Suprapubic skin (tissue), 4 donors: ENCODE results near the gene ICOS. TPM values are rescaled to one million over a fixed set of nuclear protein-coding genes. Genes with fewer than 3 reads are reported as not detected.

Experiments
- DNase-seq, 2 donors: peaks; one replicate each; pipeline ENCODE4 v3.0.0-alpha.2; 2019; ENCODE audit warnings: low spot score in 2 of 2
- H3K27ac ChIP-seq: fragments of 200-600 bp; sonication (generic); one replicate; pipeline ENCODE4 v1.5.1; 2019
- H3K27me3 ChIP-seq: fragments of 200-600 bp; sonication (generic); one replicate; pipeline ENCODE4 v1.5.1; 2019
- H3K36me3 ChIP-seq: fragments of 200-600 bp; sonication (generic); one replicate; pipeline ENCODE4 v1.5.1; 2019
- H3K4me1 ChIP-seq: fragments of 200-600 bp; sonication (generic); one replicate; pipeline ENCODE4 v1.5.1; 2019
- H3K4me3 ChIP-seq: fragments of 200-600 bp; sonication (generic); one replicate; pipeline ENCODE4 v1.5.1; 2019; ENCODE audit warnings: mild to moderate bottlenecking
- H3K9me3 ChIP-seq: fragments of 200-600 bp; sonication (generic); one replicate; pipeline ENCODE4 v1.5.1; 2019
- CTCF ChIP-seq, 2 donors: fragments of 200-600 bp in 1 of 2; fragments of 450-650 bp in 1 of 2; sonication (generic) in 1 of 2; IDR thresholded peaks; one replicate each; pipeline ENCODE4 v1.5.1; 2016 to 2019; ENCODE audit warnings: antibody characterized with exemption in 2 of 2, mild to moderate bottlenecking in 1 of 2, moderate library complexity in 1 of 2
- EP300 ChIP-seq: sonication (generic); formaldehyde crosslinking; IDR thresholded peaks from one replicate; pipeline ENCODE4 v1.6.1; 2017; ENCODE audit warnings: antibody characterized with exemption
- POLR2A ChIP-seq, 2 donors: fragments of 450-650 bp; IDR thresholded peaks; one replicate each; pipeline ENCODE4 v1.6.1; 2017; ENCODE audit warnings: antibody characterized with exemption in 2 of 2, mild to moderate bottlenecking in 2 of 2, moderate library complexity in 2 of 2
- POLR2AphosphoS5 ChIP-seq, 3 donors: sonication (generic); formaldehyde crosslinking; IDR thresholded peaks; one replicate each; pipeline ENCODE4 v1.6.1; 2017; ENCODE audit warnings: antibody characterized with exemption in 3 of 3
- WGBS: methylation state at CpG from one replicate; pipeline ENCODE4 v1.1.5; 2018; 5-methylcytosine and 5-hydroxymethylcytosine counted together
- total RNA-seq, 4 donors: library from RNA; depleted of rRNA; stranded (reverse); fragments of >200 nt; gene quantifications; one replicate each; pipeline ENCODE4 v1.1.0, GENCODE V29; 2016

ICOS gene
- total RNA-seq, 4 donors from 2014 or later = 0.47 TPM; not detected in 3

GRCh38 chr2:203891474-203891873, 45.1 kb upstream of the ICOS start:
- no peaks in the 10 kb centered on the region for H3K27me3 ChIP-seq
- H3K4me3 ChIP-seq = no peak overlapping the region
- 86% methylated on average over 2 of the region's 2 CpGs for WGBS
- no peak for TF ChIP-seq POLR2A (IDR thresholded peaks at IDR 0.05)
- TF ChIP-seq POLR2AphosphoS5 (IDR thresholded peaks at IDR 0.05) = peak in 1 of 3 donors; percentile 30
- no peak for DNase-seq
- H3K36me3 ChIP-seq = no peaks in the 10 kb centered on the region
- H3K27ac ChIP-seq = no peak overlapping the region
- no peaks in the 10 kb centered on the region for H3K4me1 ChIP-seq
- H3K9me3 ChIP-seq = no peaks in the 10 kb centered on the region

DNA sequence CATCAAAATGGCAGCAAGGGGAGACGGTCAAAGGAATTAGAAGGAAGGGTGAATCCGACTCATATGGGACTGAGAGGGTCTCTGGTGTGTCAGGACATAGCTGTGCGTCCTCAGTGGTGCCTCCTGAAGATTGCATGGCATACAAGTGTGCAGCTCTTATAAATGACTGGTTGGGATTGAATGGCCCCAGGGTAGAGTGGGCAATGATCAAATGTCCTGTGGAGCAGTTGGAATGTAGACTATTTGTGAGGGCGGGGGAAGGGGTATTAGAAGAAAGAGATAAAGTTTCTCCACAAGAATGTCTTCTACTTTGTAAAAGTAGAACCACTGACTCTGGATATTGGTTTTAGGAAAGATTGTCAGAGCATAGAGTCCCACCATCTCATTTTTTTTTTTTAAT, 44.4 kb upstream of the ICOS start:
- TF ChIP-seq POLR2A (IDR thresholded peaks at IDR 0.05) (no peak), POLR2AphosphoS5 (IDR thresholded peaks at IDR 0.05) (no peak), CTCF (IDR thresholded peaks at IDR 0.05) (no peak), EP300 (no peak)
- Histone ChIP-seq H3K9me3 (no peaks in the 10 kb centered on the region), H3K27me3 (no peaks in the 10 kb centered on the region), H3K4me1 (no peaks in the 10 kb centered on the region), H3K4me3 (no peak overlapping the region), H3K36me3 (no peaks in the 10 kb centered on the region), H3K27ac (no peak overlapping the region)
- WGBS = 95% methylated on average over 4 of the region's 4 CpGs
- no peak for DNase-seq

DNA sequence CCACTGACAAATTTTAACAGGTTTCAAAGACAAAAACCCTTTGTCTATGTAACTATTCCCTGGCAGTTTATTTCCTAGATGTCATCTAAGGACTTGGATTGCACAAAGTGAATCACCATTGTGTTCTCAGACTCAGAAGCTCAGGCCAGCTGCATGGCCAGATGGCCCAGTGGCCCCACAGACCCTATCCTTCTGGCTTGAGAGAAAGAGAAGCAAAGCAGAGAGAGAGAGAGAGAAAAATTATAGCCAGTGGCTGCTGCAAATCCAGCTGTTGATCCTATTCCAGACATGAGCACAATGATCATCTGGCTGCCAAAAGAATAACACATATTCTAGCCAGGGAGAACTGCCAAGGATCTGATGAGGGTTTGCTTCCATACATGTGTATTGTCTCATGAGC, 43.2 kb upstream of the ICOS start:
- DNase-seq = no peak

DNA sequence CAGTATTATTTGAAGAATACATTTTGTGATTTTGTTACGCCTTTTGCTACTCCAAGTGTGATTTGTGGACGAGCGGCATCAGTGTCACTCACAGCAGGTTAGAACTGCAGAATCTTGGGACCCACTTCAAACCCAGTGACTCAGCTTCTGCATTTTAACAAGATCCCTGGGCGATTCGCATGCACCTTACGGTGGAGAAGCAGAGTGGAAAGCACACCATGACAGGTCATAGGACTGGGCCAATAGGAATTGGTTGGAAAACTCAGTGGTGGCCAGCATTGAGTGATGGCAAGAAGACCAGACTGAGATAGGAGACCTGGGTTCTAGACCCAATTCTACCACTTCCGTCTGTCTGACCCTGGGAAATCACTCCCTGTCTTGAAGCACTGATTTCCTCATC, 42.7 kb upstream of the ICOS start:
- Histone ChIP-seq H3K9me3 (no peaks in the 10 kb centered on the region), H3K27me3 (no peaks in the 10 kb centered on the region), H3K36me3 (no peaks in the 10 kb centered on the region), H3K27ac (no peak overlapping the region), H3K4me3 (no peak overlapping the region), H3K4me1 (peaks cover 3% of the 10 kb centered on the region)
- WGBS = 76% methylated on average over 7 of the region's 7 CpGs
- DNase-seq = no peak
- TF ChIP-seq CTCF (IDR thresholded peaks at IDR 0.05) = no peak

More for the DNA sequence above, 43.2 kb upstream of the ICOS start:
- Histone ChIP-seq H3K9me3 (no peaks in the 10 kb centered on the region), H3K27me3 (no peaks in the 10 kb centered on the region), H3K36me3 (no peaks in the 10 kb centered on the region), H3K4me3 (no peak overlapping the region), H3K4me1 (peaks cover 3% of the 10 kb centered on the region), H3K27ac (no peak overlapping the region)
- TF ChIP-seq POLR2AphosphoS5 (IDR thresholded peaks at IDR 0.05) = no peak
- TF ChIP-seq EP300 = no peak
- no peak for TF ChIP-seq POLR2A (IDR thresholded peaks at IDR 0.05)
- no peak for TF ChIP-seq CTCF (IDR thresholded peaks at IDR 0.05)

DNA sequence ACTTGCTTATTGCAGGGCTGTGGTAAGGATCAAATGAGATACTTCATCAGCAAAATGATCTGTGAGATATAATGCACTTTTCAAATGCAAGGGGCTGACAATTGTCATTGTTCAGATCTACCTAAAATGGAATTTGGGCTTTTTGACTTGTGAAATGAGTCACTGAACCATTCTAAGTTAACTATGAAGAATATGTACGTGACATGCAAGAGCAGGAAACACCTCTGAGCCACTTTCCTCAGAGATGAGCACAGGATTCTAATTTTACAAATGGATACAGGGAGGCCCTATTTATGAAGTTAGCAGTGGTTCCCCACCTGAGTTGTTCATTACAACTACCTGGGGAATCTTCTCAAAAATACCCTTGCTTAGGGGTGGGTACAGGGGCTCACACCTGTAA, 42.3 kb upstream of the ICOS start:
- Histone ChIP-seq H3K36me3 (no peaks in the 10 kb centered on the region), H3K27me3 (no peaks in the 10 kb centered on the region), H3K9me3 (no peaks in the 10 kb centered on the region), H3K4me1 (peaks cover 3% of the 10 kb centered on the region), H3K4me3 (no peak overlapping the region), H3K27ac (no peak overlapping the region)
- no peak for DNase-seq
- 81% methylated on average over 1 of the region's 1 CpG for WGBS
- TF ChIP-seq POLR2A (IDR thresholded peaks at IDR 0.05) (no peak), EP300 (no peak)

GRCh38 chr2:203897544-203897943, 39.0 kb upstream of the ICOS start:
- Histone ChIP-seq H3K36me3 (no peaks in the 10 kb centered on the region), H3K27me3 (no peaks in the 10 kb centered on the region), H3K4me1 (peaks cover 3% of the 10 kb centered on the region), H3K27ac (no peak overlapping the region), H3K4me3 (no peak overlapping the region), H3K9me3 (peaks cover 10% of the 10 kb centered on the region)
- 72% methylated on average over 2 of the region's 2 CpGs for WGBS
- TF ChIP-seq POLR2AphosphoS5 (IDR thresholded peaks at IDR 0.05) (no peak), EP300 (no peak), POLR2A (IDR thresholded peaks at IDR 0.05) (no peak), CTCF (IDR thresholded peaks at IDR 0.05) (no peak)
- DNase-seq = no peak
